ENCODE measurements around the gene GPR160. TPM values are rescaled to one million over a fixed set of nuclear protein-coding genes. Genes with fewer than 3 reads are reported as not detected.

GPR160 gene
- total RNA-seq, 3 donors from 2014 or later: 4.2 to 31.9 (median 27.9) TPM

DNA sequence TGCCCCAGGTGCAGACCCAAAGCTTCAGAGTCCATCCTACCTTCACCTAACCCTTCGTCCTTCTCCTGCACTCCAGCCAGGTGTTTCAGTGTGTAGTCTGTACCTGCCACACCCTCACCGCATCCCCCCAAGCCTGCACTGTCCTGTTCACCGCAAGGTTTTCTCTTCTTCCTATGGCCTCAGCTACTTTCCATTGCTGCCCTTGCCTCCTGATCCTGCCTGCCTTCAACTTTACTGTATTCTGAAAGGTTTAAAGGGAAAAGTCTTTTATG, 9.3 kb downstream of the GPR160 start:
- H3K4me1 ChIP-seq: no peaks in the 10 kb centered on the region
- peak overlapping the region; percentile 66 to 68 for H3K27ac ChIP-seq
- intact Hi-C loops (cut with DNase I; ENCODE audit: low total_unique reads): no loop called here
- no peak overlapping the region for H3K4me3 ChIP-seq
- no peaks in the 10 kb centered on the region for H3K9me3 ChIP-seq
- DNase-seq (ENCODE audit: low spot score in 2 of 2): no peak
- H3K27me3 ChIP-seq: no peaks in the 10 kb centered on the region
- TF ChIP-seq, protein P1, sequence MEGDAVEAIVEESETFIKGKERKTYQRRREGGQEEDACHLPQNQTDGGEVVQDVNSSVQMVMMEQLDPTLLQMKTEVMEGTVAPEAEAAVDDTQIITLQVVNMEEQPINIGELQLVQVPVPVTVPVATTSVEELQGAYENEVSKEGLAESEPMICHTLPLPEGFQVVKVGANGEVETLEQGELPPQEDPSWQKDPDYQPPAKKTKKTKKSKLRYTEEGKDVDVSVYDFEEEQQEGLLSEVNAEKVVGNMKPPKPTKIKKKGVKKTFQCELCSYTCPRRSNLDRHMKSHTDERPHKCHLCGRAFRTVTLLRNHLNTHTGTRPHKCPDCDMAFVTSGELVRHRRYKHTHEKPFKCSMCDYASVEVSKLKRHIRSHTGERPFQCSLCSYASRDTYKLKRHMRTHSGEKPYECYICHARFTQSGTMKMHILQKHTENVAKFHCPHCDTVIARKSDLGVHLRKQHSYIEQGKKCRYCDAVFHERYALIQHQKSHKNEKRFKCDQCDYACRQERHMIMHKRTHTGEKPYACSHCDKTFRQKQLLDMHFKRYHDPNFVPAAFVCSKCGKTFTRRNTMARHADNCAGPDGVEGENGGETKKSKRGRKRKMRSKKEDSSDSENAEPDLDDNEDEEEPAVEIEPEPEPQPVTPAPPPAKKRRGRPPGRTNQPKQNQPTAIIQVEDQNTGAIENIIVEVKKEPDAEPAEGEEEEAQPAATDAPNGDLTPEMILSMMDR (IDR thresholded peaks at IDR 0.05): no peak
- TF ChIP-seq POLR2AphosphoS5 (IDR thresholded peaks at IDR 0.05) (no peak), POLR2A (IDR thresholded peaks at IDR 0.05) (no peak)
- H3K36me3 ChIP-seq: no peaks in the 10 kb centered on the region

DNA sequence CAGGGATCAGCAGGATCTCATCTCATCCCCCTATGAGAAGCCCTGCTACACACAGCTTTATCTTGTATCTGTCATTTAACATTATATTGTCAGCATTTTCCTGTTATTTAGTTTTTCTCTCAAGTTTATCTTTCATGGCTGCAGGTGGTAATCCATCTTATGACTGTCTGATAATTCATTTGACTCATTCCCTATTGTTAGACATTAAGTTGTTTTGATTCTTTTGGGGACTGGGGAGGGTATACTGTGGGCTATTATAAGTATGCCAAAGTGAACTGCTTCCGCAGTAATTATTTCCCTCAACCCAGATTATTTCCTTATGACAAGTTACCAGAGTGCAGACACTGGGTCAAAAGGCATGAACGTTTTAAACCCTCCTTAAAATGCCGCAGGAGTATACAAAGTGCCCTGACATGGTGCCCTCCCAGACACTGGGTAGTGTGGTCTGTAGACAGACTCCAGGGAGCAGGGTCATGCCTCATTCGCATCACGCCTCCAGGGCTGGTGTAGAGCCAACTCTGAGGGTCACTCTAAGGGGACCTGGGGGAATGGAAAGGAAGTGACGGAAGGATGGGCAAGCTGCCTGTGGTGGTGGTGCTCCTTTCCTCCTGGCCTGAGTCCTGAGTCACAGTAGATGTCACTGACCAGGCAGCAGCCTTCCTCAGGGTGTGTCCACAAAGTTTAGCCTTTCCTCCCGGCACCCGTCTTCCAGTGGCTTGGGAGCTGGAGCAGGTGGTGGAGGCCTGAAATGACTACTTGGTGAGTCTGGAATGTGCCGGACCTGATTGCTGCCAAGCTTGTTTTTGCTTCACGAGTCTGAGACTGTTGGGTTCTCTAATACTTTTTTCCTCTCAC, 11.6 kb downstream of the GPR160 start:
- intact Hi-C loops (cut with DNase I; ENCODE audit: low total_unique reads): no loop called here
- TF ChIP-seq POLR2AphosphoS5 (IDR thresholded peaks at IDR 0.05) (peak in 1 of 3 donors; percentile 39), POLR2A (IDR thresholded peaks at IDR 0.05) (no peak)
- TF ChIP-seq, protein P1 (IDR thresholded peaks at IDR 0.05): no peak
- Histone ChIP-seq H3K27me3 (no peaks in the 10 kb centered on the region), H3K4me1 (no peaks in the 10 kb centered on the region), H3K36me3 (no peaks in the 10 kb centered on the region), H3K9me3 (no peaks in the 10 kb centered on the region), H3K27ac (peak overlapping the region; percentile 72 to 87), H3K4me3 (no peak overlapping the region)
- peak; percentile 42 to 64 for DNase-seq (ENCODE audit: low spot score in 2 of 2)

DNA sequence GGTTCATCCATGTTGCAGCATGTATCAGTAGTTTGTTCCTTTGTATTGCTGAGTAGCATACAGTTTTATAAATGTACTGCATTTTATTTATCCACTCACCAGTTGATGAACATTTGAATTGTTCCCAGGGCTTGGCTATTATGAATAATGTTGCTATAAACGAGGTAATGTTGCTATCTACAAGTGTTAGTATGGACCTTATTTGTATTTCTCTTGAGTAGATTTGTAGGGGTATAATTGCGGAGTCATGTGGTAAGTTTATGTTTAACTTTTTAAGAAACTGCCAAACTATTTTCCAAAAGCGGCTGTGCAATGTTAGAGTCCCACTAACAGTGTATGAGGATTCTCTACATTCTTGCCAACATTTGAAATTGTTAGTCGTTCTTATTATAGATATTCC, 13.0 kb downstream of the GPR160 start:
- Histone ChIP-seq H3K9me3 (no peaks in the 10 kb centered on the region), H3K27ac (peak overlapping the region; percentile 33 to 72), H3K36me3 (no peaks in the 10 kb centered on the region), H3K4me3 (no peak overlapping the region), H3K4me1 (no peaks in the 10 kb centered on the region), H3K27me3 (no peaks in the 10 kb centered on the region)
- no peak for DNase-seq (ENCODE audit: low spot score in 2 of 2)
- TF ChIP-seq, protein P1 (IDR thresholded peaks at IDR 0.05): no peak
- TF ChIP-seq POLR2AphosphoS5 (IDR thresholded peaks at IDR 0.05) (no peak), POLR2A (IDR thresholded peaks at IDR 0.05) (no peak)
- intact Hi-C loops (cut with DNase I; ENCODE audit: low total_unique reads): no loop called here

DNA sequence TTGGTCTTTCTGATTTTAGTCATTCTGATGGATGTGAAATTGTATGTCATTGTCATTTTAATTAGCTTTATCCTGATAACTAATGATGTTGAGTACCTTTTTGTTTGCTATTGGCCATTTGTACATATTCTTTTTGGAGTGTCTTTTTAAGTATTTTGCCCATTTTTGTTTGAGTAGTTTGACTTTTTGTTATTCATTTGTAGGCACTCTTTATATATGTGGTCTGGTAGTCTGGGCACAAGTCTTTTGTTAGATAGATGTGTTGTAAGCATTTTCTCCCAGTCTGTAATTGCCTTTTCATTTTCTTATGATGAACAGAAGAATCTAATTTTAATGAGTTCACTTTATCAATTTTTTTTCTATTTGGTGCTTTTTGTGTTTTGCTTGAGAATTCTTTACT, 14.6 kb downstream of the GPR160 start:
- intact Hi-C loops (cut with DNase I; ENCODE audit: low total_unique reads): no loop called here
- H3K27me3 ChIP-seq: no peaks in the 10 kb centered on the region
- H3K4me3 ChIP-seq: no peak overlapping the region
- TF ChIP-seq POLR2AphosphoS5 (IDR thresholded peaks at IDR 0.05): no peak
- no peak overlapping the region for H3K27ac ChIP-seq
- H3K36me3 ChIP-seq: no peaks in the 10 kb centered on the region
- DNase-seq (ENCODE audit: low spot score in 2 of 2): no peak
- H3K4me1 ChIP-seq: no peaks in the 10 kb centered on the region
- H3K9me3 ChIP-seq: no peaks in the 10 kb centered on the region

DNA sequence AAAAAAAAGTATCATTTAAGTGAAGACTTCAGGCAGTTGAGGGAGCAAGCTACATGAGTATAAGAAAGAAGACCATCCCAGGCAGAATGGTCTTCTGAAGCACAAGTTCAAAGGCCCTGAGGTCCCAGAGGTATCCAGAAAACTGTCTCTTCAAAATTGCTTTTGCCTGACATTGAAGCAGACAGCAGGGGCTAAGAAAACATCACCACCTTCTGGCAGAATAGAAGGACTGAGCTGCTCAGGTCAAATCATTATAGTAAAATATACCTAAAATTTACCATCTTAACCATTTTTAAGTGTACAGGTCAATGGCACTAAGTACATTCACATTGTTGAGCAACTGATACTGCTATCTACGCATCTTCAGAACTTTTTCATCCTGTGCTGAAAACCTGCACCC, 16.4 kb downstream of the GPR160 start:
- no peaks in the 10 kb centered on the region for H3K9me3 ChIP-seq
- H3K4me3 ChIP-seq: no peak overlapping the region
- H3K4me1 ChIP-seq: no peaks in the 10 kb centered on the region
- TF ChIP-seq POLR2A (IDR thresholded peaks at IDR 0.05): no peak
- TF ChIP-seq, protein P1 (IDR thresholded peaks at IDR 0.05): no peak
- no peaks in the 10 kb centered on the region for H3K36me3 ChIP-seq
- DNase-seq (ENCODE audit: low spot score in 2 of 2): no peak
- H3K27me3 ChIP-seq: no peaks in the 10 kb centered on the region
- H3K27ac ChIP-seq: no peak overlapping the region
- intact Hi-C loops (cut with DNase I; ENCODE audit: low total_unique reads): no loop called here
